Activated T-cell treated with anti-CD3 and anti-CD28 coated beads for 4 hours (primary cell): ENCODE data around the gene PPIP5K1.
"Not testable (repeated sequence)": the region's sequence is repeated elsewhere in the genome, so short reads cannot be mapped to it uniquely, and the experiment has no call there.

Experiments used
- DNase-seq: peaks from one replicate; pipeline ENCODE4 v3.0.0-alpha.2; 2020

Gene PPIP5K1

GRCh38 chr15:43589778-43590466 is at the start of gene PPIP5K1:
PPIP5K1 (minus strand) TSS chr15:43590208; CDS start chr15:43584504, 5,704 bp downstream.
- DNase-seq, result not testable (repeated sequence)

DNA sequence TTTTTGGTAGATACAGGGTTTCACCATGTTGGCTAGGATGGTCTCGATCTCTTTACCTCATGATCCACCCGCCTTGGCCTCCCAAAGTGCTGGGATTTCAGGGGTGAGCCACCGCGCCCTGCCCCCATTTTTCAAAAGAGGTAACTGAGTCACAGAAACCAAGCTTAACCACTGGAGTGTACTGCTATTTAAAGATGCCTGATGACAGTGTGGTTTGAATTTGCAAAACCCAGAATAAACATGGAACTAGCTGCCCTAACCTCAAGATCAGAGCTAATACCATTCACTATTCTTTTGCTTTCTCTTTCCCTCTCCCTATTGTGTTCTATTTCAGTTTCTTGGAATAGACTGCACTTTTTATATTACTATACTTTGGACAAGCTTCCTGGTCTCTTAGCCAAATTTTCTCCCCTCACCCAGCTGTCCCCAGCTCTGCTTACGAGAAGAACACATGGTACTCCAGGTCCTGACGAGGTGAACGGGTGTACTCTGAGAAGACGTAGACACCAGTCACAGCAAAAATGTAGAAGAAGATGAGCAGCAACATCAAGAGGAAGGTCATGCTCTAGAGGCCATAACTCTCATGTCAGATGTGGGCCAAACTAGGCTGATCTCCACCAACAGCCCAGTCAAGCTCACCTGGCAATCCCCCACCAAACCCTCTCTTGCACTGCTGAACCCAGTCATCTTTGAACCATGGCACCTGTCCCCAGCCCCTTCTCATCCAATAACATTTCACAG is 48.6 kb upstream of the PPIP5K1 start:
- DNase-seq, result not testable (repeated sequence)

GRCh38 chr15:43626937-43627336 is 36.9 kb upstream of the PPIP5K1 start:
- DNase-seq, result not testable (repeated sequence)

GRCh38 chr15:43625106-43625505 is 35.1 kb upstream of the PPIP5K1 start:
- no peak for DNase-seq

GRCh38 chr15:43622068-43622799 is 32.2 kb upstream of the PPIP5K1 start:
- not testable (repeated sequence) for DNase-seq

- DNase-seq, result not testable (repeated sequence)
Observed at GRCh38 chr15:43618700-43619099, 28.7 kb upstream of the PPIP5K1 start, which contains the start of gene STRC. STRC (minus strand) TSS chr15:43618800; CDS start chr15:43618722, 78 bp downstream.

GRCh38 chr15:43617750-43618149 is 27.7 kb upstream of the PPIP5K1 start:
- DNase-seq, result not testable (repeated sequence)

DNA sequence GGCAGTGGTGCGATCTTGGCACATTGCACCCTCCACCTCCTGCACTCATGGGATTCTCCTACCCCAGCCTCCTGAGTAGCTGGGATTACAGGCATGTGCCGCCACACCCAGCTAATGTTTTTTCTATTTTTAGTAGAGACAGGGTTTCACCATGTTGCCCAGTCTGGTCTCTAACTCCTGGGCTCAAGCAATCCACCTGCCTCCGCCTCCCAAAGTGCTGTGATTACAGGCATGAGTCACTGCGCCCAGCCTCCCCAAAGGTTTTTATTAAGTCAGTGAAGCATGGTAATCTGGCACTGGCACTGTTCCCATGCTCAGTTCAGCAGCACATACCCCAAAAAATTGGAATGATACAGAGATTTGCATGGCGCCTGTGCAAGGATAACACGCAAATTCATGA is 12.2 kb upstream of the PPIP5K1 start:
- DNase-seq, result not testable (repeated sequence)

- DNase-seq, result not testable (repeated sequence)
Observed at GRCh38 chr15:43600200-43600599, 10.2 kb upstream of the PPIP5K1 start.

- not testable (repeated sequence) for DNase-seq
Observed at GRCh38 chr15:43599131-43599530, 9.1 kb upstream of the PPIP5K1 start.

DNA sequence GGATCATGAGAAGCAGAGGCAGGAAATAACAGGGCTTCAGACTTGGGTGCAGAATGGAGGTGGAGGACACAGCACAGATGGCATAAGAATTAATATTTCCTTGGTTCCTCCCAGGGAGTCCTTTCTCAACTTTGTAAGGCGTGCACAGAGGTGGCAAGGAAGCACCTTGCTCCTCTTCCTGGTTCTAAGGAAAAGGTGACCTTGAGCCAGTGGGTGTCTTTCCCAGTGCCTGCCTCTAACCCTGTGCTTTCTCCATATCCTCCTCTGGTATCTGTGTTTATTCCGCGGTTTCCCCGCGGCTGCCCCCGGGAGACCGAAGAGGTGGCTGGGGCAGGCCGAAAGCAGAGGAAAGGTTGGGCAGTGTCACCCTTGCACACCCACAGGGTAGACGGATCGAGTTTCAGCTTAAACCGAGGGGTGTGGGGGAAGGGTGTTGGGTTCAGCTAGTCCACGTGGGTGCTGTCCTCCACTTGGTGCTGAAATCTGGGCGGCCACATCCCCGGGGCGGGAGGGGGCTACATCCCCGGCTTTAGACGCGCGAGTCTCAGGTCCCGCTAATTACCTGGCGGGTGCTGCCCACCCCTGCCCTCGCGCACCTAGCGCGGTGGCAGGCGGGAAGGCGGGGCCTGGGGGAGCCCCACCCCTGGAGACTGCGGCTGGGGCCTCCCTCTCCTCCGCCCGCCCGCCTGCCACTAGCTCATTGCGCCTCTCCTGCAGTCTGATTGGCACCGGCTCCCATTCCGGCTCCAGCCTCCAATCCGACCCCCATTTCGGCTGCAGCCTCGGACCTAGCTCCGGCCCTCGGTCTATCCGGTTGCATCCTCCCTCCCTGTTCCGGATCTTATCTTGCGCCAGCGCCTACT is 3.6 kb upstream of the PPIP5K1 start, which contains the start of gene CKMT1B:
Gene CKMT1B (plus strand): TSS at position 700 of the 863 bp plus-strand sequence. CDS start 192 bp downstream, outside the sequence.
- not testable (repeated sequence) for DNase-seq

DNA sequence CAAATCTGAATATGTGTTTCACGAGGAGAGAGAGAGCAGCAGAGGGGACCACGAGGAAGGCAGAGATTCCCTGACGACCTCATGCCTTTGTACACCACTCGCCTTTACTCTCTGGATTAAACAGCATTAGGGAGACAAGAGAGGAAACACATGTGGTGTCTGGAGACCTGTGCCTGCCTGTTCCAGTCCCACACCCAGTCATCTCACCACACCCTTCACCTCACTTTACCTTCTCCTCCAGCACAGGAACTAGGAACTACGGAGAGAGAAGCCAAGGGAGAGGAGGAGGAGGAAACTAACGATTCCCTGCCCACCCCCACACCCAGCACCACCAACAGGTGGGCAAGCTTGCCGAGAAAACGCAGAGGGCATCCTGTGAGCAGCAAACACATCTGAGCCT is 2.8 kb upstream of the PPIP5K1 start:
- DNase-seq, result not testable (repeated sequence)

GRCh38 chr15:43574607-43575006 is 15.4 kb downstream of the PPIP5K1 start:
- DNase-seq, result not testable (repeated sequence)

DNA sequence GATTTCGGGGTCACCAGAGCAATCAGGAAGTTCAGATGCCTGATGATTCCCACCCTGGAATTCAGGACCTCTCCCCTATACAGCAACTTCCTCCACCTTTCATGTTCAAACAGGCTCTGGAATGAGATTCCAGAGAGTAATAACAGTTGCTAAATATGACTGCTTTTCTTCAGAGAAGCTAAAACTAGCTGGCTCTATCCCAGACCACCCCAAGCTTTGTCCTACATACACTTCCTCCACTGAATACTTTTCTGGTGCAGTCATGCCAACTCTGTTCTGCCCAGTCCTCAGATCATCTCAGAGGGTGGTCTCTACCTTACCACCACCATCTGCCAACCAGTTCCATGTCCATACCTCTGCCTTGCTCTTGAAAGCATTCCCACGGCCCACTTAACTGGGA is 23.4 kb downstream of the PPIP5K1 start:
- DNase-seq, result not testable (repeated sequence)

DNA sequence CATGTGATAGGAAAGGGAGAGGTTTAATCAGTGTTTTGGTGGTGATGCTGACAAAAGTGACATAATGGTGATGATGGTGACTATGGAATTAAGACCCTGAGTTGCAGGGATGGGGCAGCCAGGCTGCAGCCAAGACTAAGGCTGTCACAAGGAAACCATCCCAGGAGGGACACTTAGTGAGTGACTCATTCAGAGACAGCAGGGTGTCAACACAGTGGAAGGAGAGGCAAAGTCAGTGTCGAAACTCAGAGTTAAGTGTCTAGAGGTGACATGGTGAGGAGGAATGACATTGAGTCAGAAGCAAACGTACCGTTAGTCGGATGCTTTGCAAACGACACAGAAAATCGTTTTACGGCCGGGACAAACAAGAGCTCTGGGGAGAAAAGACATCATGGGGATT is 26.2 kb downstream of the PPIP5K1 start:
- DNase-seq, result not testable (repeated sequence)

- DNase-seq, result not testable (repeated sequence)
Observed at GRCh38 chr15:43562753-43563152, 27.3 kb downstream of the PPIP5K1 start.

DNA sequence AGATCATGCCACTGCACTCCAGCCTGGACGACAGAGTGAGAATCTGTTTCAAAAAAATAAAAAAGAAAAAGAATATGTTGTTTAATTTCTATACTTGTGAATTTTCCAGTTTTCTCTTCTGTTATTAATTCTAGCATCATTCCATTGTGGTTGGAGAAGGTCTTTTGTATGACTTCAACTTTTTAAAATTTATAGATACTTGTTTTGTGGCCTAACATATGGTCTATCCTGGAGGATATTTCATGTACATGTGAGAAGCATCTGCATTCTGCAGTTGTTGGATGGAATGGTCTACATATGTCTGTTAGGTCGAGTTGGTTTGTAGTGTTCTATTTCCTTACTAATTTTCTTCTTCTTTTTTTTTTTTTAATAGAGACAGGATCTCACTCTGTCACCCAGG is 37.0 kb downstream of the PPIP5K1 start:
- DNase-seq, result no peak

DNA sequence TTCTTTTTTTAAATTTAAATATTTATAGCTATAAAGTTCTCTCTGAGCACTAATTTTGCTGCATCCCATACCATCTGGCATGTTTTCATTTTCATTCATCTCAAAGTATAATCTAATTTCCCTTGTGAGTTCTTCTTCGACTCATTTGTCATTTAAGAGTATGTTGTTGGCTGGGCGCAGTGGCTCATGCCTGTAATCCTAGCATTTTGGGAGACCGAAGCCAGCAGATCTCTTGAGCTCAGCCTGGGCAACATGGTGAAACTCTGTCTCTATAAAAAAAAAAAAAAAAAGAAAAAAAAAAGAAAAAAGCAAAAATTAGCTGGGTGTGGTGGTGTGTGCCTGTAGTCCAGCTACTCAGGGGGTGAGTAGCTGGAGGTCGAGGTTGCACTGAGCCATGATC is 37.8 kb downstream of the PPIP5K1 start:
- no peak for DNase-seq

GRCh38 chr15:43550527-43551363 is 39.3 kb downstream of the PPIP5K1 start:
- DNase-seq, result no peak

DNA sequence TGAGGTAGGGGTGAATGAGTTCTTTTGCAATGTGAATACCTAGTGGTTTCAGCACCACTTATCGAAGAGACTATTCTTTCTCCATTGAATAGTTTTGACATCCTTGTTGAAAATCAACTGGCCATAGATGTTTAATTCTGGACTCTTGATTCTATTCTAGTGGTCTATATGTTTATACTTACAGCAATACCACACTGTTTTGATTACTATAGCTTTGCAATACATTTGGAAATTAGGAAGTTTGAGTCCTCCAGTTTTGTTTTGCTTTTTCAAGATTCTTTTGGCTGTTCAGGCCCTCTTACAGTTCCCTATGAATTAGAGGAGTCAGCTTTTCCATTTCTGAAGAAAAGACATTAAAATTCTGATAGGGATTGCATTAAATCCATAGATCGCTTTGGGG is 42.5 kb downstream of the PPIP5K1 start:
- no peak for DNase-seq

DNA sequence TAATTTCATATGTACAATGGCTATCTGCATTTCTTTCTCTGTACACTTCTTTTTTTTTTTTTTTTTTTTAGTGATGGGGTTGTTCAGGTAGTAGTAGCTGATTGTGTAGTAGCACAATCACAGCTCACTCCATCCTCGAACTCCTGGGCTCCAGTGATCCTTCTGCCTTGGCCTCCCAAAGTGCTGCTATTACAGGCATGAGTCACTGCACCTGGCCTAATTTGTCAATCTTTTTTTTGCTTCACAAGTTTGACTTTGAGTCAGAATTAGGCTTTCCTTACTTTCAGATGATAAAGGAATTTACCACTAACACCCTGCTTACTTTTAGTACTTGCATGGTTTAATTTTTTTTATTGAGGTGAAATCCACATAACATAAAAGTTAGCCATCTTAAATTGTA is 44.6 kb downstream of the PPIP5K1 start:
- DNase-seq, result no peak
